ENCODE results near the gene SLC8B1. TPM values are rescaled to one million over a fixed set of nuclear protein-coding genes. Genes with fewer than 3 reads are reported as not detected.

SLC8B1 gene
- polyA plus RNA-seq, 2 of the 4 experiments (the other 2 are of a cell fraction), result 11.0 to 11.3 TPM

DNA sequence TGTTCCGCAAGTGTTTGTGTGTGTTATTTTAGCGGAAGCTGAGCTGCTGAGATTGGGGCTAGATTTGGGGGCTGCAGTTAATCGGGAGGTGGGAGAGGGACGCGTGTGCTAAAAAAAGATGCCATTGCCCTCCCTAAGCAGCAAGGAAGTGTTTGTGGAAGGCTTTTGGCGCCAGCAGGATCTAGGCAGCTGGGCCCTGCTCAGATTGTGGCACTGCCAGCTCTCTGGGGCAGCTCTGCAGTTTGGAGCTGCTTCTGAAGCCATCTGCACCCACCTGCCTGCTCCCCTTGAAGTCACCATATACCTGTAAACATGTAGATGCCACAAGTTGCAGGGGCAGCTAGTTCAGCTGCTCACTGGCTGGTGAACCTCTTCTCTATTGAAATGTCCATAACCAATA, 84.9 kb downstream of the SLC8B1 start:
- ChIA-PET CTCF (interaction anchor here (1.1 to 2.5 kb wide), 2 partner anchors 15 to 28 kb away, joined by 3 to 7 read pairs; no protein-coding TSS in a partner anchor), POLR2A (no interaction called here)
- Histone ChIP-seq H3K9me3 (peaks cover 6% of the 10 kb centered on the region; the same call in 1 of the 3 replicates), H3K4me2 (no peak overlapping the region), H3K4me1 (peaks cover 15% of the 10 kb centered on the region), H3K27ac (no peak overlapping the region), H3K4me3 (no peak overlapping the region)
- no peak for ATAC-seq
- DNase-seq (ENCODE audit: low read depth in 1 of 2, low spot score in 1 of 2), result no peak
- TF ChIP-seq RCOR1 (IDR thresholded peaks at IDR 0.05; ENCODE audit: low read depth, low read length) (no peak), SMC3 (IDR thresholded peaks at IDR 0.05) (no peak), RARB (CRISPR knock-in tag; IDR thresholded peaks at IDR 0.05) (no peak)
- no peak for FAIRE-seq
- WGBS (ENCODE audit: missing lambda C conversion rate), result 92% methylated on average over 6 of the region's 6 CpGs

DNA sequence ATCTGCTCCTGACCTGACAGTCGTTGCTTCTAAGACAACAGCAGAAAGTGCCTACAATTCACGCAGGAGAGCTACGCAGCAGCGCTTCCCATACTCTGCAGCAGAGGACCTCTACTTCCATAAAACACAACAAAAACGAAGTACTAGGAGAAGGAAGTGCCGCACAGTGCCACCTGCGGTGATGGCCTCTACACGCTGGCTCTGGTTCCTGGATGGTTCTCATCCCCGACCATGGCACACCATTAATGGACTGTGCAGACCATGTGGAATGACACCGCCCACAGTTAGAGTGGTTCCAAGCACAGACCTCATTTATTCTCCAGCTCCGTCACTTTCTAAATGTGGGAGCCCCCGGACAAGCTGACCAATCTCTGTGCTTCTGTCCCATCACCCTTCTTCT, 85.4 kb downstream of the SLC8B1 start:
- ATAC-seq (no peak), DNase-seq (ENCODE audit: low read depth in 1 of 2, low spot score in 1 of 2) (no peak), FAIRE-seq (no peak)
- ChIA-PET POLR2A (no interaction called here), CTCF (interaction anchor here (2.5 kb wide), 1 partner anchor 15 kb away, joined by 7 read pairs; no protein-coding TSS in a partner anchor)
- peaks cover 17% of the 10 kb centered on the region for H3K4me1 ChIP-seq
- no peak overlapping the region for H3K27ac ChIP-seq
- H3K4me2 ChIP-seq, result no peak overlapping the region
- WGBS (ENCODE audit: missing lambda C conversion rate), result 93% methylated on average over 12 of the region's 12 CpGs
- no peak for TF ChIP-seq SMC3 (IDR thresholded peaks at IDR 0.05)
- TF ChIP-seq NFE2L2 (conservative IDR thresholded peaks at IDR 0.05; ENCODE audit: low read length), result no peak
- TF ChIP-seq, protein P1, sequence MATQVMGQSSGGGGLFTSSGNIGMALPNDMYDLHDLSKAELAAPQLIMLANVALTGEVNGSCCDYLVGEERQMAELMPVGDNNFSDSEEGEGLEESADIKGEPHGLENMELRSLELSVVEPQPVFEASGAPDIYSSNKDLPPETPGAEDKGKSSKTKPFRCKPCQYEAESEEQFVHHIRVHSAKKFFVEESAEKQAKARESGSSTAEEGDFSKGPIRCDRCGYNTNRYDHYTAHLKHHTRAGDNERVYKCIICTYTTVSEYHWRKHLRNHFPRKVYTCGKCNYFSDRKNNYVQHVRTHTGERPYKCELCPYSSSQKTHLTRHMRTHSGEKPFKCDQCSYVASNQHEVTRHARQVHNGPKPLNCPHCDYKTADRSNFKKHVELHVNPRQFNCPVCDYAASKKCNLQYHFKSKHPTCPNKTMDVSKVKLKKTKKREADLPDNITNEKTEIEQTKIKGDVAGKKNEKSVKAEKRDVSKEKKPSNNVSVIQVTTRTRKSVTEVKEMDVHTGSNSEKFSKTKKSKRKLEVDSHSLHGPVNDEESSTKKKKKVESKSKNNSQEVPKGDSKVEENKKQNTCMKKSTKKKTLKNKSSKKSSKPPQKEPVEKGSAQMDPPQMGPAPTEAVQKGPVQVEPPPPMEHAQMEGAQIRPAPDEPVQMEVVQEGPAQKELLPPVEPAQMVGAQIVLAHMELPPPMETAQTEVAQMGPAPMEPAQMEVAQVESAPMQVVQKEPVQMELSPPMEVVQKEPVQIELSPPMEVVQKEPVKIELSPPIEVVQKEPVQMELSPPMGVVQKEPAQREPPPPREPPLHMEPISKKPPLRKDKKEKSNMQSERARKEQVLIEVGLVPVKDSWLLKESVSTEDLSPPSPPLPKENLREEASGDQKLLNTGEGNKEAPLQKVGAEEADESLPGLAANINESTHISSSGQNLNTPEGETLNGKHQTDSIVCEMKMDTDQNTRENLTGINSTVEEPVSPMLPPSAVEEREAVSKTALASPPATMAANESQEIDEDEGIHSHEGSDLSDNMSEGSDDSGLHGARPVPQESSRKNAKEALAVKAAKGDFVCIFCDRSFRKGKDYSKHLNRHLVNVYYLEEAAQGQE (IDR thresholded peaks at IDR 0.05), result no peak
- TF ChIP-seq HOXB5 (CRISPR knock-in tag; IDR thresholded peaks at IDR 0.05), result no peak
- TF ChIP-seq ATOH8 (CRISPR knock-in tag; IDR thresholded peaks at IDR 0.05; ENCODE audit: low read depth), result no peak
- no peak for TF ChIP-seq HOXB13 (CRISPR knock-in tag; IDR thresholded peaks at IDR 0.05; ENCODE audit: low read depth)
- no peak for TF ChIP-seq USF2 (IDR thresholded peaks at IDR 0.05)
- H3K9me3 ChIP-seq, result peaks cover 6% of the 10 kb centered on the region; the same call in 1 of the 3 replicates
- no peak overlapping the region for H3K4me3 ChIP-seq

DNA sequence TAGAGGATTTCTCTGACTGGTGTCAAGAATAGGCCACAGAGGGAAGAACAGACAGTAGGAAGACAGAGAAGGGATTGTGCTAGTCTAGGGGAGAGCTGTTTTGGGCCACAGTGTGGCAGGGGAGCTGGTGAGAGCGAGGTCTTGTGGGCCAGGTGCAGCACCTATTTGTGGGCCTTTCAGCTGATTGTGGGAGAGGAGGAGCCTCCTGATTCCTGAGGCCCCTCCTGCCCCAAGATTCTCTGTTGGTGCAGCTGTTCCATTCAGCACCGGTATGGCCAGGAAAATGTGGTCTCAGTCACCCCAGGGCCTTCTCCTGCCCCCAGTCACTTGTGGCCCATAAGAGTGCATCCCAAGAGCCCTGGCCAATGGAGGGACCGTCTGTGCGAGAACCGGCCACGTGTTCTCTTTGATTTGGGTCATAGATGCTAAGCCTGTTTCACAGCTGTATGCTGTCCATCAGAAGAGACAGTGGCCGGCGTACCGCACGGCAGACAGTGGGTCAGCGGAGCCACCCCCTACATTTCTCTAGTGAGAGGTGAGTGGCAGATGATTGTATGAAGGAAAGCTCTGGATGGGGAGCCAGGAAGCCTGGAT, 86.0 kb downstream of the SLC8B1 start:
- TF ChIP-seq NPAS2 (CRISPR knock-in tag; IDR thresholded peaks at IDR 0.05; ENCODE audit: borderline replicate concordance) (no peak), POLR2A (IDR thresholded peaks at IDR 0.05; ENCODE audit: low read length) (no peak), FOSB (CRISPR knock-in tag; IDR thresholded peaks at IDR 0.05) (no peak), RCOR1 (IDR thresholded peaks at IDR 0.05; ENCODE audit: low read depth, low read length) (no peak), RNF2 (IDR thresholded peaks at IDR 0.05; ENCODE audit: borderline replicate concordance, low read depth) (no peak), ZFP36 (IDR thresholded peaks at IDR 0.05; ENCODE audit: borderline replicate concordance, partially characterized antibody) (no peak), POLR2AphosphoS2 (conservative IDR thresholded peaks at IDR 0.05; ENCODE audit: low read length) (no peak), SMC3 (IDR thresholded peaks at IDR 0.05) (no peak), HEYL (CRISPR knock-in tag; IDR thresholded peaks at IDR 0.05) (no peak), MAFK (IDR thresholded peaks at IDR 0.05; ENCODE audit: partially characterized antibody) (no peak), TFCP2L1 (CRISPR knock-in tag; IDR thresholded peaks at IDR 0.05) (no peak), NR3C1 (IDR thresholded peaks at IDR 0.05) (no peak), NFE2L2 (conservative IDR thresholded peaks at IDR 0.05; ENCODE audit: low read length) (no peak), RAD21 (conservative IDR thresholded peaks at IDR 0.05 in 1 of 2, IDR thresholded peaks at IDR 0.05 in 1 of 2) (no peak), ZC3H11A (IDR thresholded peaks at IDR 0.05) (no peak), KDM5A (IDR thresholded peaks at IDR 0.05) (no peak)
- Histone ChIP-seq H3K4me3 (no peak overlapping the region), H3K9me3 (peaks cover 6% of the 10 kb centered on the region; the same call in 1 of the 3 replicates), H3K27ac (no peak overlapping the region), H3K4me1 (peaks cover 23% of the 10 kb centered on the region), H3K4me2 (no peak overlapping the region)
- 98% methylated on average over 11 of the region's 11 CpGs for WGBS (ENCODE audit: missing lambda C conversion rate)
- ATAC-seq (no peak), DNase-seq (ENCODE audit: low read depth in 1 of 2, low spot score in 1 of 2) (no peak), FAIRE-seq (no peak)
- ChIA-PET POLR2A (interaction anchor here (0.5 kb wide), 1 partner anchor 26 kb away, joined by 4 read pairs; no protein-coding TSS in a partner anchor), CTCF (interaction anchor here (2.5 kb wide), 1 partner anchor 14 kb away, joined by 7 read pairs; no protein-coding TSS in a partner anchor)
